OCI-LY3 (cell line): ENCODE results near the gene HBG2.

Experiments used
- CTCF ChIP-seq: fragments of 200-600, 300-600 bp; sonication (generic); IDR thresholded peaks from 2 replicates; pipeline ENCODE4 v1.5.1; 2014; ENCODE audit warnings: antibody characterized with exemption, low read length, low read depth
- EZH2phosphoT487 ChIP-seq: fragments of 200-600 bp; shearing (Covaris generic); IDR thresholded peaks from 2 replicates; pipeline ENCODE4 v1.6.1; 2018; ENCODE audit warnings: antibody characterized with exemption, mixed run types, low read depth

GRCh38 chr11:5232176-5232575 is 22.4 kb downstream of the HBG2 start:
- TF ChIP-seq CTCF: no peak
- no peak for TF ChIP-seq EZH2phosphoT487
